Measurements from ENCODE around the gene TMEM116. TPM values are rescaled to one million over a fixed set of nuclear protein-coding genes. Genes with fewer than 3 reads are reported as not detected.

The TMEM116 gene
- total RNA-seq, 1 donor from 2014 or later, result 3.6 TPM

DNA sequence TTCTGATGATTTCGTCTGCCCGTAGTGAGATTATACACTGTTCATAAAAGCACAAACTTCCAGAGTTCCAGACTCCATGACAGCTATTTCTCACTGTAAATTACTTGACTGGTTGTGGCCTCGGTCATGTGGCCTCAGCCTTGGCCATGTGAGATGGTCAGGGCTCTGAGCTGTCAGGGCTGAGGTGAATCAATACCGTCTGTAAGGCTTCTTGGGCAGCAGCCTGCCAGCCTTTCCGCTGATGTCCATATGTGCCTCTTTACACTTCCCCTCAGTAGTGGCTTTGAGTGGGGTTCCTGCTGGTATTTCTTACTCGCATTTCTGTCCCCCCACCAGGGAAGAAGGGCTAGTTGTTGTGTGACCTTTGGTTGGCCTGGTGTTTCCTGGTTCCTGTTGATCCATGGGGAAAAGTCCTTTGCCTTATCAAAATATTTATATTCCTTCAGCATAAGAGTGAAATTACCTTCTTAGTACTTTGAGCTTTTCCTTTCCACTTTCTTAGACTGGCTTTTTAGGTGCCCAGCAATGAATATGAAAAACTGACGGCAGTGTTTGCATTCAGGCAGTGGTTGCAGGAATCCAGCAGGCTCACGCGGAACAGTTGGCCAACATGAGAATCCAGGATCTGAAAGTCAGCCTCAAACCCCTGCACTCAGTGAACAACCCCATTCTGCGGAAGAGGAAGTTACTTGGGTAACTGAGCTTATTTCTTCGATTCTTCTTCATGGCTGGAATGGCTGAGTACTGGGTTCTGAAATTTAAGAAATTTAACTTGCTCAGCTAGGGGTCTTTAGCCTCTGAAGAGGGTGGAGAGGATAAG, 124.8 kb downstream of the TMEM116 start:
- ATAC-seq, result no peak

- no peak for ATAC-seq
Observed at GRCh38 chr12:111886662-111887545, 126.1 kb downstream of the TMEM116 start.

GRCh38 chr12:111881716-111882115, 131.2 kb downstream of the TMEM116 start:
- ATAC-seq, result no peak

Other genes with a start within 250 kb of the TMEM116 start
- gene ALDH2, start 246.2 kb downstream of the TMEM116 start, total RNA-seq, result 135 TPM
- gene MAPKAPK5, start 170.9 kb downstream of the TMEM116 start, total RNA-seq, result 24.0 TPM
- 66.9 TPM for gene ERP29, start 261 bp upstream of the TMEM116 start, total RNA-seq
- 18.6 TPM for gene NAA25, start 95.6 kb upstream of the TMEM116 start, total RNA-seq
- gene TRAFD1, start 112.4 kb upstream of the TMEM116 start, total RNA-seq, result 24.0 TPM

Data from esophagus mucosa (tissue), 1 donor.